Left cardiac atrium (tissue), 4 donors: ENCODE data around the gene MYO7A. TPM values are rescaled to one million over a fixed set of nuclear protein-coding genes. Genes with fewer than 3 reads are reported as not detected.

ENCODE experiments used
- ATAC-seq, 2 donors: fragments of 200-7000 bp; cut with Tn5 transposase; one replicate each; pipeline ENCODE4 v1.9.1; 2020; ENCODE audit warnings: mild to moderate bottlenecking in 2 of 2, moderate library complexity in 2 of 2
- DNase-seq: peaks from one replicate; pipeline ENCODE4 v3.0.0-alpha.2; 2020
- intact Hi-C, 2 donors: fragments of 100-400 bp; cut with DNase I; formaldehyde crosslinking; loops; one replicate each; pipeline versions ENCODE4 v1.14.1 to v1.15.1; 2022 to 2023
- long read RNA-seq: library from polyadenylated mRNA; unstranded; transcript quantifications from one replicate; pipeline ENCODE4 v2.0.0, GENCODE V29; 2021
- total RNA-seq, 2 donors: library from RNA; stranded (reverse); fragmentation: NEBNext Ultra II Directional; extraction: Animal tissue kit (Norgen Biotek cat#: 25700); gene quantifications; one replicate each; pipeline ENCODE4 v1.2.1, GENCODE V29; 2021
- donor health status: DM: no; HTN: yes; CAD: no.
- donor health status: DM: no; HTN: yes; CAD: no; lungs with severe emphysema.
- donor health status: DM: yes; HTN: yes; CAD: no.
- donor health status: Dilated cardiomyopathy.

The MYO7A gene
- total RNA-seq, result 10 to 100 TPM in 1 of 2 donors, 1 to 10 TPM in 1; 7.5 to 11.1 TPM
- long read RNA-seq, partial matches to known transcripts, result 2 of 2 reads
- long read RNA-seq, other reads (novel, unspliced or antisense), result 0 of 2 reads

DNA sequence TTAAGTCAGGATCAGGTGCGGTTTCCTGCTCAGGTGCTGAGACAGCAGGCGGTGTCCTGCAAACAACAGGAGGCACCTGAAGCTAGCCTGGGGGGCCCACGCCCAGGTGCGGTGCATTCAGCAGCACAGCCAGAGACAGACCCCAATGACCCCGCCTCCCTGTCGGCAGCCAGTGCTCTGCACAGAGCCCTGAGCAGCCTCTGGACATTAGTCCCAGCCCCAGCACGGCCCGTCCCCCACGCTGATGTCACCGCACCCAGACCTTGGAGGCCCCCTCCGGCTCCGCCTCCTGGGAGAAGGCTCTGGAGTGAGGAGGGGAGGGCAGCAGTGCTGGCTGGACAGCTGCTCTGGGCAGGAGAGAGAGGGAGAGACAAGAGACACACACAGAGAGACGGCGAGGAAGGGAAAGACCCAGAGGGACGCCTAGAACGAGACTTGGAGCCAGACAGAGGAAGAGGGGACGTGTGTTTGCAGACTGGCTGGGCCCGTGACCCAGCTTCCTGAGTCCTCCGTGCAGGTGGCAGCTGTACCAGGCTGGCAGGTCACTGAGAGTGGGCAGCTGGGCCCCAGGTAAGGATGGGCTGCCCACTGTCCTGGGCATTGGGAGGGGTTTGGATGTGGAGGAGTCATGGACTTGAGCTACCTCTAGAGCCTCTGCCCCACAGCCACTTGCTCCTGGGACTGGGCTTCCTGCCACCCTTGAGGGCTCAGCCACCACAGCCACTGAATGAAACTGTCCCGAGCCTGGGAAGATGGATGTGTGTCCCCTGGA lies at the start of gene MYO7A:
TSS of gene MYO7A (plus strand) at position 327 of the 772 bp plus-strand sequence. CDS start 2,389 bp downstream, outside the sequence.
- DNase-seq (peak; percentile 60), ATAC-seq (peak; percentile 68 to 70)
- intact Hi-C loops, result loop anchor here (2.0 to 5.0 kb wide), 3 partner anchors 59 to 419 kb away; no protein-coding TSS in a partner anchor

DNA sequence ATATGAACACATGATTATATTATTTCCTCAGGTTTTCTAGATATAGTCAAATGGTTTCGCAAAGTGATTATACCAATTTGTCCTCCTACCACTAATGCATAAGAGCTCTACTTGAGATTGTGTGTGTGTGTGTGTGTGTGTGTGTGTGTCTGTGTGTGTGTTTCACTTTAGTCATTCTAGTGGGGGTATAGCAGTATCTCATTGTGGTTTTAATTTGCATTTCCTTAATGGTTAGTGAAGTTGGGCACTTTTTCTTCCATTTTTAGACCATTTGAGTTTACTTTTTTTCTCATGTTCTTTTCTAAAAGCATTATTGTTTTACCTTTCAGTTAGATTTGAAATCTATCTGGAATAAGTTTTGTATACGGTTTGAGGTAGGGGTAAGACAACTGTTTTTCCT lies 48.4 kb upstream of the MYO7A start:
- ATAC-seq (no peak), DNase-seq (no peak)
- intact Hi-C loops, result no loop called here

DNA sequence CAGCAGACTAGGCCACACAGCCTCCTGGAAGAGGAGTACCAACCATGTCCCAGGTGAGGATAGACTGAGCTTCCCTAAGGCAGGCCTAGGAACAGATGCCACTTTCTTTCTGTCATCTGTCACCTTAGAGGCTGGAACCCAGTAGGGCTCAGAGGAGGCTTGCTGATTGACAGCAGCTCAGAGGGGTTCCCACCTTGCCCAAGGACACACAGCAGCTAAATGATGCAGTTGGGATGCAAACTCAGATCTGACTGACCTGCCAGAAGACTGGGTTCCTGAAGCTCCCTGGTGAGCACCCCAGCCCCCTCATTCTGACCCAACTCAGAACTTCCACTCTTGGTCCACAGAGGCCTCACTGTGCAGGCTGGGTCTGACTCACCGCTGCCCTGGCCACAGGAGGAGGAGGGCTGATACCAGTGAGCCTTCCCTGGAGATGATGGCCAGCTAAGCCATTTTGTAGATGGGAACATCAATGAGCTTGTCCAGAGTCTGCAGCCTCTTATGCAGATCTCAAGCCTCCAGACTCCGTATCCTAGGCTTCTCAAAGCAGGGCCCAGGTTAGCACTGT lies 47.3 kb upstream of the MYO7A start:
- ATAC-seq (peak in 1 of 2 donors; percentile 12), DNase-seq (peak; percentile 17)
- intact Hi-C loops, result no loop called here

DNA sequence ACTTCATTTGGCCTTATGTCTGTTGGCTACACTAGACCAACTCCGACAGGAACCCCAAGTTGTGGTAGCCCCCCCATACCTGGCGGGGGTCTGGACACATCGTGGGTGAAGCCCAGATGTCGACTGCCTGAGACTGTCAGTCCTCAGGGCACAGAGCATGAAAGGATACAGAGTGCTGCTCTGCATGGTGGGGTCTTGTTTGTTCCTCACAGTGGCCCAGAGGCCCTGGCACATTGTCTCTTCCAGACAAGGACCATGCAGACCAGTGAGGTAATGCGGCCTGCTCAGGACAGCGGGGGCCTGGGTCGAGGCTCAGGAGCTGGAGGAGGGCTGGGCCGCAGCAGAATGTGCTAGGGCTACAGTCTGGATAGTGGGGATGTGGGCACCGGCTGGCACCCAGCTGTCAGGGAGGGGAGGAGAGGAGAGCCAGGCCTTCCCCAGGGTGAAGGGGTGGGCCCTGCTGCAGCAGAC lies 46.6 kb upstream of the MYO7A start:
- DNase-seq (no peak), ATAC-seq (no peak)
- intact Hi-C loops, result no loop called here

DNA sequence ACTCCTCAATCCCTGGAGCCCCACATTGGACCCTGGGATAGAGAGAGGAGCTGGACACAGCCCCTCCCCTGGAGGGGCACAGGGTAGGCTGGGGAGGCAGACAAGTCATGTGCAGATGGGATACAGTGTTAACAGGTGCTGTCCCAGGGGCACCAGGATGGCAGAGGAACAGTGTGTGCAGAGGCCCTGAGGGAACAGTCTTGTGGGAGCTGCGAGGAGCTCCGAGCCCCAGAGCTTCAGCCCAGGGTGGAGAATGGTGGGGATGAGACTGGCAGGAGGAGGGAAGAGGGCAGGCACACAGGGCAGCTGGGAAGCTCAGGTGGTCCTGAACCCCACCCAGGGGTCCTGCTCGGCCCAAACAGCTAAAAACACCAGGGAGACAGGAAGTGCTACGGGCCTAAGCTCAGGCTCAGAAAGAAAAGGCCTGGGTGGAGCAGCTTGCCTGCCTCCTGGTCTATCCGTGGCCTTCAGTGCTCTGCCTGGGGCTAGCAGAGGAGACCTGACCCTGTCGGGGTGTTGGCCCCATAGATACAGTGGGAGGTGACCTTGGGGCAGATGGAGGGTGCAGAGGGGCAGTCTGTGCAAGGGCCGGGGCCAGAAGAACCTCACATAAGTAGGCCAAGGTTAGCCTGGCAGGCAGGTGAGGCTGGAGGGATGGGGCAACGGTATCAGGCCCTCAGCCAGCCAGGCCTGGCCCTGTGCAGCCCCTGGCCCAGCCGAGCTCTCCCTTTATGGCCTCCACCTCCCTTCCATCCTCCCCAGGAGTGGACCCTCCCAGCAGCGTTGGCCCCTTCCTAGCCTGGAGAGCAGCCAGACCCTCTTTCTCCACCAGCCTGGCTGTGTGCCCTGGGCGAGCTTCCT lies 45.8 kb upstream of the MYO7A start:
- intact Hi-C loops, result no loop called here
- peak; percentile 10 to 12 for ATAC-seq
- no peak for DNase-seq

DNA sequence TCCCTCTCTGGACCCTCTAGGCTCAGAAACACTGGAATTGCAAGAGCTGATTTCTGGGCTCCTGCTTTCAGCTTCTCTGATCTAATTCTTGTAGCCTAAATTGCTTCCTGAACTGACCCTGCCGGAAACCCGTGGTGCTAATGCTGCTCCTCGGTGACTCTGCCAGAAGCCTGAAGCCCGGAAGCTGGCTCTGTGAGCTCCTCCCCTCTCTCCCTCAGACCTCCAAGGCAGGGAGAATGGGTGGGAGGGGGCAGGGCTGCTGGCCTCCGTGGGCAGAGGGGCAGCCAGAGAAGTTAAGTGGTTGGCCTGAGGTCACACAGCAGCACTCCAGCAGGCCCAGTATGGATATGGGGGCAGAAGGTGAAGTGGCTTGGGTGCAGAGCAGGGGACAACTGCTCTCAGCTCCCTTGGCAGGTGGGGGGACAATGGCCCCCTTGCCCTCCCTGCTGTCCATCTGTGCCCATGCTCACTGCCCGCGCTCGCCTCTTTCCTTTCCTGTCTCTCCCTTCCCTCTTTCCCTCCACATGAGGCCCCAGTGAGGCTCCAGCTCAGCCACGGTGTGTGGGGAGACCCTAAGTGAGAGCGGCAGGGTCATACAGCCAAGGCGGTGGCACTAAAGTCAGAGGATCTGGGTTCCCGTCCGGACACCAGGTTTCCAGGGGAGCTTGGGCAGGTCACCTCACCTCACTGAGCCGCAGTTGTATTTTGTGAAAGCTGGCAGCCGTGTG lies 45.0 kb upstream of the MYO7A start:
- DNase-seq (peak; percentile 79), ATAC-seq (peak; percentile 76 to 77)
- intact Hi-C loops, result no loop called here

DNA sequence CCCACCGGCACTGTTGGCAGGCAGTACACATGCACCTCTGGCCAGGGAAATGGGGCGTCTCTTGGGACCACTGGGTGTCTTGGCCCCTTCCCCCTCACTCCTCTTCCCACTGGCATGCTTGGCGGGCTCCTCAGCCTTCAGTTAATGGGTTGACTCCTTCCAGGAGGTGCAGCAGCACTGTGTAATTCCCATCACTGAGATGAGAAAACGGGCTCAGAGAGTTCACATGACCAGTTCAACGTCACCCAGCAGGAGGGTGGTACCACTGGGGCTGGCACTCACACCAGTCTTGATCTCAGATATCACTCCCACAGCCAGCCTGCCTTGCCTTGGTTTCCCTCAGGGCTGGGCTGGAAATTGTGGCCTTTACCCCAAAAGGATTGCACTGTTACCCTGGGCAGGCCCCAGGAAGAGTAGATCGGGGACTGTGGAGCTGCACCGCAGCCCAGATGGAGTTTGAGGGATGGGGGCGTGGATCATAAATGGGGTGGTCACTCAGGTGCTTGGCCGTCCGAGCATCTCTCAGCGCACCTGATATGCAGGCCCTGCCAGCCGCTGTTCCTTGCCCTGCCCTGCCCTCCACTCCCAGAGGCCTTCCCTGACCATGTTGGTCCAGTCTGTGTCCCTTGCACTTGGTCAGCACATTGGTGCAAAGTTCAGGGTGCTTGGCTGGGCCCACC lies 44.3 kb upstream of the MYO7A start:
- intact Hi-C loops, result no loop called here
- ATAC-seq, result no peak
- peak; percentile 8 for DNase-seq

DNA sequence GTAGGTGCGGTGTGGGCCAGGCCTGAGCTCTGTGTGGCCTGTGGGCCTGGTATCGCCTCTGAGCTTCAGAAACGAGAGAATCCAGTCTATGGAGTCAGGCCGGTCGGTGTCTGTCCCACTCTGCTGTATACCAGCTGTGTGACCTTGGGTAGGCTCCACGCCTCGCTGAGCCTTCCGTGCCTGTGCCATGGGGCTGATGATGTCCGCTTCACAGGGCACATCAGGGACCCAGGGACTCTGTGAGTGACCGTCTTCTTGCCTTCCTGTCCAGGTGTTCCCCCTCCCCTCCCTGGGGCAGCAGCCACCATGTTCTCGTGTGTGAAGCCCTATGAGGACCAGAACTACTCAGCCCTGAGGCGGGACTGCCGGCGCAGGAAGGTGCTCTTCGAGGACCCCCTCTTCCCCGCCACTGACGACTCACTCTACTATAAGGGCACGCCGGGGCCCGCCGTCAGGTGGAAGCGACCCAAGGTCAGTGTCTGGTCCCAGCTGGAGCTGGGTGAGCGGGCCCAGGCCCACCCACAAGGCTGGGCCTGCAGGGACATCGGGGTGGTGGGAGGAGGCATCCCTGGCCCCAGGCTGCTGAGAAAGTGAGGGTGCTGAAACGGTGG lies 43.4 kb upstream of the MYO7A start:
- DNase-seq (peak; percentile 14), ATAC-seq (no peak)
- intact Hi-C loops, result no loop called here

DNA sequence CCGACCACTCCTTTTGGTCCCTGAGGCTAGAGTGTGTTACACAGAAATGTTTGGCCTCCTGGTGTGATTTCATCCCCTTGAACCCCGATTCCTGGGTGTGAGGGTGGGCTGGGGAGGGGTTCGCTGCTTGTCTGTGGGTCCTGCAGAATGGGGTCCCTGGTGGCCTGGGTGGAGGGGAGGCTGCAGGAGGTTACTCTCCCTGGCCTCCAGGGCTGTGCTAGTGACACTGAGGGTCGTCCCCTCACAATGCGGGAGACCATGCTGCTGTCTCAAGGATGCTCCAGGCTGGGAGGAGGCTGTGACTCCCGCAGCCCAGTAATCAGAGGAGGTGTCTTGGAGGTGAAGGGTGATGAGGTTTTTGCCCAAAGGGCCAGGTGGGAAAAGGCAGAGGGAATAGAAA lies 42.4 kb upstream of the MYO7A start:
- ATAC-seq, result no peak
- DNase-seq, result no peak
- intact Hi-C loops, result no loop called here

DNA sequence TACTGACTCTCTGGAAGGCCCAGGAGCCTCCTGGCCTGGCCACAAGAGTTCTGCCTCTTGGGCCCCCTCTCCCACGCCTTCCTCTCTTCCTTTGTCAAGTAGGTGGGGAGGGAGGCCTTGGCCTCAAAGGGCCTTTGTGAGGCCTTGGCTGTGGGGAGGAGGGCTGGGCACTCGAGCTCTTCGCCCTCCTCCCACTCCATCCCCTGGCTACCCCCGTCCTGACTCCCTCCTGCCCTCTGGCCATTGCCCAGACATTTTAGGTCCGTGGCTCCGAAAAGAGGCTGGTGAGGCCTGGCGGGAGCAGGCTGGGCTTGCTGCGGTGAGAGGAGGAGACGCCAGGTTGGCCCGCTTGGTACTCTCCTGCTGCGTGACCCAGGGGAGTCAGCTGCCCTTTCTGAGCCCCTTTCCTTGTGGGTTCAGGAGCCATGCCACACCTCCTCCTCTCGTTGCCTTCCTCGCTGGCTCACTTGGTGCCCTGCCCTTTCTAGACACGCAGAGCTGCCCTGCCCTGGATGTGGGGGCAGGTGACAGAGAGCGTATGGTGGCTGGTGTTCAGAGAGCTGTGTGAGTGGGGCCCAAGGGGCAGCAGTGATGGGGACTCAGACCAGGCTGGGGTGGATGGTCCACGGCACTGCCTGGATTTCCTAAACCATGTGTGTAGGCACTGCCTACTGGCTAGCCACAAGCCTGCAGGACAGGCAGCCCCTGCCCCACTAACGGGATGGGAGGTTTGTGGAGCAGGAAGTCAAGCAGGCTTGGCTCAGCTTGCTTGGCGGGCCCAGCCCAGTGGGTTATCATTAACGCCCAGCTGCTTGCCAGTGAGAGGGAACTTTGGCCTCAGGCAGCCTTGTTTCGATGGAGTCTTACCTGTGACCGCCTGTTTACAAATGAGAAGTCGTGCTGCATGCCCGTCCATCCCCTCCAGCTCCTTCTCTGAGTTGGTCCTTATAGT lies 41.2 kb upstream of the MYO7A start:
- DNase-seq (peak; percentile 40), ATAC-seq (peak in 1 of 2 donors; percentile 10)
- intact Hi-C loops, result no loop called here

DNA sequence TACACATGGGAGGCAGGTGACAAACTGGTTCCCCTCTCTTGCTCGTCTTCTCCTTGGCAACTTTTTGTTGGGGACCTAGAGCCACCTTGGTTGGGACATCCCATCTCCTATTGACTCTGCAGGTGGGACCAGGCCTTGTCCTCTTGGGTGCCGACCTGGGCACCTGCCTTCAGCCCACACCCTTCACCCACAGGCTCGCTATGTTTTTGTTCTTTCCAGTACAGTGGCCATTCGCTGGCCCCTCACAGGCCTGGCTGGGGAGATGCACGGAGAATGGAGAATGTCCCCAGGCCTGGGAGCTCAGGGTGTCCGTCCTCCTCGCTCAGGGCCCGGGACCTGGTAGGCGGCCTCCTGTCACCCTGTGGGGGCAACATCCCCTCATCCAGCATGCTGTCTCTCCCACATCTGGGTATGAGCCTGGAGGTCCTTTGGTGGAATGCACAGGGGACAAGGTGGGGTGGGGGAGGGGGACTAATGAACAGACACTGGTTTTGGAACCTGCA lies 40.3 kb upstream of the MYO7A start:
- intact Hi-C loops, result no loop called here
- DNase-seq, result peak; percentile 15
- no peak for ATAC-seq

DNA sequence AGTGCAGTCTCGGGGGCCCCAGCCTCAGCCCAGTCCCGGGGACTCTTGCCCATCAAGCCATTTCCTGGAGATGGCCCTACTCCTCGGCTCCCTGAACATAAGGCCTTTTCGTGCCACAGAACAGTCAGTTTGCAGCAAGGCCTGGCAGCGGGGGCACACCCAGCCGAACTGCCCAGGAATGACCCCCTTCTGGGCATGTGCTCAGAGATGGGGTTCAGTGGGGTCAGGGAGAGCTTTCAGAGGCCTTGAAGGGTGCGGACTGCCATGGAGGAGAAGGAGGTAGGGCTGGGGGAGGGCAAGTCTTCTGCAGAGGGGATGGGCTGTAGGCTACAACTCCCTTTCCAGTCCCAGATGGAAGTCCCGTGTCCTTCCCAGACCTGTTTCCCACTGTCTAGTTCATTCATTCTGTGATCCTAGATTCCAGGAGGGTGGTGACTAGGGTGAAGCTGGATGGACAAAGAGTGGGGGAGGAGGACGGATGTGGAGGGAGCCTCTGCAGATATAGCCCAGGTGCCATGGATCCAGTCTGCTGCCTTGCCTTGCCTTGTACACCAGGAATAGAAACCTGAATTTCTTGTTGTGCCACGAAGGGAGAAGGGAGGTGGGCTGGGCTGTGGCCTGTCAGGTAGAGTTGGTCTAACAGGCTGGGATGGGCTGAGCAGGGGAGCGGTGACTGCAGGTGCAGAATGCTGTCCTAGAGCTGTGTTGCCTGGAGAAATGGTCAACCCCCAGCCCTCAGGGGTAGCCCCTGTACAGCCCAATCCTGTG lies 39.6 kb upstream of the MYO7A start:
- ATAC-seq (no peak), DNase-seq (peak; percentile 11)
- intact Hi-C loops, result no loop called here

DNA sequence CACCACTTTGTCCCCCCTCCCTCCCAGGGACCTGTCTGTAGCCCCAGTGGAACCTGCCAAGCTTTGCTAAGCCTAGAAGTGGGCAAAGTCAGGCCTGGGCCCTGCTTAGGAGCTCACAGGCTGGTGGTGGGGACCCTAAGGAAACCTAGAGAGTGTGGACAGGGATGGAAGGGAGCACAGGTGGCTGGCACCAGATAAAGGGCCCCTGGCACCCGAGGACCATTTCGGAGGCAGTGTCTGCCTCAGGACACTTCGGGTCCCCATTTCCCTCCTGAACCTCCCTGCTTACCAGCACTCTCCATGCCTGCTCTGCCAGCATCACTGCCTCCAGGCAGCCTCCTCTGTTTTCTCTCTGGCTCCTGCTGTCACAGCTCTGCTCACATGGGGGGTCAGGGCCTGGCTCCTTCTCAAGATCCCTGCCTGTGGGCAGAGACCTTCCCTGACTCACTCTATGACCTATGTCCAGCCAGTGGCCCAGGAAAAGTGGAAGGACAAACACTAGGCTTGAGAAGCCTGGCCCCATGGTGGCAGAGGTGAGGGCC lies 39.0 kb upstream of the MYO7A start:
- intact Hi-C loops, result no loop called here
- DNase-seq (peak; percentile 8), ATAC-seq (no peak)

DNA sequence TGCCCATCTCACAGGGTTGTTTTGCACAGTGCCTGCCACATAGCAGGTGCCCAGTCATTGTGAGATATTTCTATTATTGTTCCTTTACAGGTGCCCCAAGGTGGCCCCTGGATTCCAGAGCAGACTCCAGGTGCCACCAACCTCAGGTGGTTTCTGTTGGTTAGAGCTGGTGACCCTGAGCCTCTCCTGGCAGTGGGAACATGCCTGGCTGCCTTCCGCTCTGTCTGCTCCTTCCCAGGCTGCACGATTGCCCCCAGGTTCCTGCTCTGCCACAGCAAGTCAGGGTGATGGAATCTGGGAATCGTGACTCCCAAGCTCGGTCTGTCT lies 38.0 kb upstream of the MYO7A start:
- ATAC-seq, result no peak
- no peak for DNase-seq
- intact Hi-C loops, result loop anchor here (5.0 kb wide), 2 partner anchors 43 to 283 kb away; no protein-coding TSS in a partner anchor

DNA sequence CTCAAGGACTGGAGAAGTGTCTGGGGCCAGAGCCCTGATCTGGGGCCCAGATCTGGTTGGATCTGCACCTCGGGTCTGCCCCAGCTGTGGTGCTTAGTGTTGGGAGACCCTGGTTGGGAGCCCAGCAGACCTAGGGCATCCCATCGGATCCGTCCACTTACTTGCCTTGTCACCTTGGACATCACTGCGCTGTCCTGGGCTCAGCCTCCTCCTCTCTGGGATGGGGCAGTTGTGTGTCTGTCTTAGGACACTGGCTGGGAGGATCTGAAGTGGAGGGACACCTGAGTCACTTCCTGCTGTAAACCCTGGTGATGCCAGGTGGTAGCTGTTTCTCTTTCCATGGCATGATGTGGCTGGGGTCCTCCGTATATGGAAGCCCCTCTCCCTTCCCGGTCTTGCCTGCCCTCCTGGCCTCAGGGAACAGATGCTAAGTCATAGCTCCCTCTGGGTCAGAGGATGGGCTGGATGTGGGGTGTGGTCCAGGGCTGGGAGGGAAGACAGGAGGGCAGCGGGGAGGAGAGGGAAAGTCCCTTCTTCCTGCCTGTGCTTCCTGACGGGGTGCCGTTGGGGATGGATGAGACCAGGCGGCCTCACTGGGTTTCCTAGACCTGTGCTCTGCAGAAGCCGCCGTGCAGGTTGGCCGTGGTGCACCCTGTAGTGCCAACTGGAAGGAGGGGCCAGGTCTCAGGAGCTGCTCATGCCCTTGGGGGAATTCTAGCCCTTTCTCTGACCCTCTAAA lies 37.5 kb upstream of the MYO7A start:
- DNase-seq (peak; percentile 21), ATAC-seq (no peak)
- intact Hi-C loops, result loop anchor here (1.0 to 5.0 kb wide), 3 partner anchors 43 to 283 kb away; no protein-coding TSS in a partner anchor
